ENCODE results near the gene LRRC4C. TPM values are rescaled to one million over a fixed set of nuclear protein-coding genes. Genes with fewer than 3 reads are reported as not detected.

LRRC4C gene
- total and polyA plus RNA-seq, 2 experiments from 2014 or later, result 0.35 to 1.1 TPM

GRCh38 chr11:40227730-40228129 lies 1231.7 kb downstream of the LRRC4C start:
- Histone ChIP-seq H3K79me2 (replicated peaks; ENCODE audit: insufficient read depth) (no peaks in the 10 kb centered on the region), H2AFZ (no peak overlapping the region), H3K27ac (ENCODE audit: low read depth) (no peak overlapping the region), H3K4me1 (ENCODE audit: insufficient read depth) (peaks cover 35% of the 10 kb centered on the region), H3K4me2 (peak overlapping the region; percentile 67), H3K27me3 (ENCODE audit: insufficient read depth) (0 out of 2 replicates have a peak, but pooled peaks cover 9% of the 10 kb centered on the region), H3K4me3 (no peak overlapping the region), H3K36me3 (ENCODE audit: insufficient read depth) (no peaks in the 10 kb centered on the region), H3K9me2 (ENCODE audit: insufficient read depth) (no peaks in the 10 kb centered on the region), H3F3A (replicated peaks; ENCODE audit: low read depth) (no peaks in the 10 kb centered on the region), H4K20me1 (replicated peaks; ENCODE audit: insufficient read depth) (no peaks in the 10 kb centered on the region)
- ATAC-seq, result no peak
- Mint-ChIP-seq H3K4me1 (peaks cover 41% of the 10 kb centered on the region), H3K27me3 (ENCODE audit: insufficient read depth, low read depth, poor library complexity) (no peaks in the 10 kb centered on the region), H3K27ac (no peak overlapping the region), H3K36me3 (ENCODE audit: low read depth) (no peaks in the 10 kb centered on the region), H3K4me3 (no peak overlapping the region), H3K9me3 (no peaks in the 10 kb centered on the region)
- DNase-seq (ENCODE audit: low spot score), result no peak
- TF ChIP-seq ZNF114 (CRISPR knock-in tag; IDR thresholded peaks at IDR 0.05) (no peak), CREB1 (CRISPR knock-in tag; IDR thresholded peaks at IDR 0.05; ENCODE audit: low read depth) (no peak), CTCF (conservative IDR thresholded peaks at IDR 0.05; ENCODE audit: low read depth in 2 of 2) (no peak), NANOG (IDR thresholded peaks at IDR 0.05; ENCODE audit: borderline replicate concordance) (no peak), JUNB (IDR thresholded peaks at IDR 0.05; ENCODE audit: unreplicated experiment) (no peak), STAT1 (IDR thresholded peaks at IDR 0.05; ENCODE audit: unreplicated experiment) (no peak), REST (IDR thresholded peaks at IDR 0.05; ENCODE audit: unreplicated experiment) (no peak), EZH2 (IDR thresholded peaks at IDR 0.05; ENCODE audit: low read depth, unreplicated experiment) (no peak), ZNF331 (CRISPR knock-in tag; IDR thresholded peaks at IDR 0.05; ENCODE audit: low read depth) (no peak), EZH2phosphoT487 (IDR thresholded peaks at IDR 0.05; ENCODE audit: unreplicated experiment) (no peak)
- TF ChIP-seq, protein P1, sequence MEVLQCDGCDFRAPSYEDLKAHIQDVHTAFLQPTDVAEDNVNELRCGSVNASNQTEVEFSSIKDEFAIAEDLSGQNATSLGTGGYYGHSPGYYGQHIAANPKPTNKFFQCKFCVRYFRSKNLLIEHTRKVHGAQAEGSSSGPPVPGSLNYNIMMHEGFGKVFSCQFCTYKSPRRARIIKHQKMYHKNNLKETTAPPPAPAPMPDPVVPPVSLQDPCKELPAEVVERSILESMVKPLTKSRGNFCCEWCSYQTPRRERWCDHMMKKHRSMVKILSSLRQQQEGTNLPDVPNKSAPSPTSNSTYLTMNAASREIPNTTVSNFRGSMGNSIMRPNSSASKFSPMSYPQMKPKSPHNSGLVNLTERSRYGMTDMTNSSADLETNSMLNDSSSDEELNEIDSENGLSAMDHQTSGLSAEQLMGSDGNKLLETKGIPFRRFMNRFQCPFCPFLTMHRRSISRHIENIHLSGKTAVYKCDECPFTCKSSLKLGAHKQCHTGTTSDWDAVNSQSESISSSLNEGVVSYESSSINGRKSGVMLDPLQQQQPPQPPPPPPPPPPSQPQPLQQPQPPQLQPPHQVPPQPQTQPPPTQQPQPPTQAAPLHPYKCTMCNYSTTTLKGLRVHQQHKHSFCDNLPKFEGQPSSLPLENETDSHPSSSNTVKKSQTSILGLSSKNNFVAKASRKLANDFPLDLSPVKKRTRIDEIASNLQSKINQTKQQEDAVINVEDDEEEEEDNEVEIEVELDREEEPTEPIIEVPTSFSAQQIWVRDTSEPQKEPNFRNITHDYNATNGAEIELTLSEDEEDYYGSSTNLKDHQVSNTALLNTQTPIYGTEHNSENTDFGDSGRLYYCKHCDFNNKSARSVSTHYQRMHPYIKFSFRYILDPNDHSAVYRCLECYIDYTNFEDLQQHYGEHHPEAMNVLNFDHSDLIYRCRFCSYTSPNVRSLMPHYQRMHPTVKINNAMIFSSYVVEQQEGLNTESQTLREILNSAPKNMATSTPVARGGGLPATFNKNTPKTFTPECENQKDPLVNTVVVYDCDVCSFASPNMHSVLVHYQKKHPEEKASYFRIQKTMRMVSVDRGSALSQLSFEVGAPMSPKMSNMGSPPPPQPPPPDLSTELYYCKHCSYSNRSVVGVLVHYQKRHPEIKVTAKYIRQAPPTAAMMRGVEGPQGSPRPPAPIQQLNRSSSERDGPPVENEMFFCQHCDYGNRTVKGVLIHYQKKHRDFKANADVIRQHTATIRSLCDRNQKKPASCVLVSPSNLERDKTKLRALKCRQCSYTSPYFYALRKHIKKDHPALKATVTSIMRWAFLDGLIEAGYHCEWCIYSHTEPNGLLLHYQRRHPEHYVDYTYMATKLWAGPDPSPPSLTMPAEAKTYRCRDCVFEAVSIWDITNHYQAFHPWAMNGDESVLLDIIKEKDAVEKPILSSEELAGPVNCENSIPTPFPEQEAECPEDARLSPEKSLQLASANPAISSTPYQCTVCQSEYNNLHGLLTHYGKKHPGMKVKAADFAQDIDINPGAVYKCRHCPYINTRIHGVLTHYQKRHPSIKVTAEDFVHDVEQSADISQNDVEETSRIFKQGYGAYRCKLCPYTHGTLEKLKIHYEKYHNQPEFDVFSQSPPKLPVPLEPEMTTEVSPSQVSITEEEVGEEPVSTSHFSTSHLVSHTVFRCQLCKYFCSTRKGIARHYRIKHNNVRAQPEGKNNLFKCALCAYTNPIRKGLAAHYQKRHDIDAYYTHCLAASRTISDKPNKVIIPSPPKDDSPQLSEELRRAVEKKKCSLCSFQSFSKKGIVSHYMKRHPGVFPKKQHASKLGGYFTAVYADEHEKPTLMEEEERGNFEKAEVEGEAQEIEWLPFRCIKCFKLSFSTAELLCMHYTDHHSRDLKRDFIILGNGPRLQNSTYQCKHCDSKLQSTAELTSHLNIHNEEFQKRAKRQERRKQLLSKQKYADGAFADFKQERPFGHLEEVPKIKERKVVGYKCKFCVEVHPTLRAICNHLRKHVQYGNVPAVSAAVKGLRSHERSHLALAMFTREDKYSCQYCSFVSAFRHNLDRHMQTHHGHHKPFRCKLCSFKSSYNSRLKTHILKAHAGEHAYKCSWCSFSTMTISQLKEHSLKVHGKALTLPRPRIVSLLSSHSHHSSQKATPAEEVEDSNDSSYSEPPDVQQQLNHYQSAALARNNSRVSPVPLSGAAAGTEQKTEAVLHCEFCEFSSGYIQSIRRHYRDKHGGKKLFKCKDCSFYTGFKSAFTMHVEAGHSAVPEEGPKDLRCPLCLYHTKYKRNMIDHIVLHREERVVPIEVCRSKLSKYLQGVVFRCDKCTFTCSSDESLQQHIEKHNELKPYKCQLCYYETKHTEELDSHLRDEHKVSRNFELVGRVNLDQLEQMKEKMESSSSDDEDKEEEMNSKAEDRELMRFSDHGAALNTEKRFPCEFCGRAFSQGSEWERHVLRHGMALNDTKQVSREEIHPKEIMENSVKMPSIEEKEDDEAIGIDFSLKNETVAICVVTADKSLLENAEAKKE (CRISPR knock-in tag; IDR thresholded peaks at IDR 0.05), result no peak
- TF ChIP-seq, protein P2, sequence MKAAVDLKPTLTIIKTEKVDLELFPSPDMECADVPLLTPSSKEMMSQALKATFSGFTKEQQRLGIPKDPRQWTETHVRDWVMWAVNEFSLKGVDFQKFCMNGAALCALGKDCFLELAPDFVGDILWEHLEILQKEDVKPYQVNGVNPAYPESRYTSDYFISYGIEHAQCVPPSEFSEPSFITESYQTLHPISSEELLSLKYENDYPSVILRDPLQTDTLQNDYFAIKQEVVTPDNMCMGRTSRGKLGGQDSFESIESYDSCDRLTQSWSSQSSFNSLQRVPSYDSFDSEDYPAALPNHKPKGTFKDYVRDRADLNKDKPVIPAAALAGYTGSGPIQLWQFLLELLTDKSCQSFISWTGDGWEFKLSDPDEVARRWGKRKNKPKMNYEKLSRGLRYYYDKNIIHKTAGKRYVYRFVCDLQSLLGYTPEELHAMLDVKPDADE (IDR thresholded peaks at IDR 0.05), result no peak

Measured in GM23338 (cell line).